Aorta (tissue), 5 donors: ENCODE data around the gene RNF224. TPM values are rescaled to one million over a fixed set of nuclear protein-coding genes. Genes with fewer than 3 reads are reported as not detected.
A peak's percentile ranks its signal among the peaks of the same experiment; 100 is the strongest.

Experiments used
- ATAC-seq: fragments of 200-7000 bp; cut with Tn5 transposase; one replicate; pipeline ENCODE4 v1.9.1; 2022; ENCODE audit warnings: moderate library complexity; ENCODE audit not compliant: low FRiP score
- DNase-seq, 2 donors: peaks; one replicate each; pipeline ENCODE4 v3.0.0-alpha.2; 2020
- H3K27ac ChIP-seq, 2 donors: one replicate each; pipeline ENCODE4 v1.5.1; 2013; ENCODE audit warnings: low read length in 2 of 2, mild to moderate bottlenecking in 2 of 2, moderate library complexity in 2 of 2, control low read depth in 1 of 2, inconsistent platforms in 1 of 2, low read depth in 1 of 2
- H3K27me3 ChIP-seq, 2 donors: one replicate each; pipeline ENCODE4 v1.6.1; 2013; ENCODE audit warnings: control low read depth in 1 of 2, low read length in 1 of 2, mild to moderate bottlenecking in 1 of 2, moderate library complexity in 1 of 2; ENCODE audit not compliant: insufficient read depth in 2 of 2, control insufficient read depth in 1 of 2
- H3K36me3 ChIP-seq, 2 donors: one replicate each; pipeline ENCODE4 v1.6.1; 2013; ENCODE audit warnings: control low read depth in 1 of 2, low read length in 1 of 2, mild to moderate bottlenecking in 1 of 2; ENCODE audit not compliant: insufficient read depth in 2 of 2, control insufficient read depth in 1 of 2
- H3K4me1 ChIP-seq, 2 donors: one replicate each; pipeline ENCODE4 v1.6.1; 2013; ENCODE audit warnings: low read length in 2 of 2, control low read depth in 1 of 2, mild to moderate bottlenecking in 1 of 2, moderate library complexity in 1 of 2; ENCODE audit not compliant: insufficient read depth in 2 of 2, control insufficient read depth in 1 of 2
- H3K4me3 ChIP-seq, 2 donors: one replicate each; pipeline ENCODE4 v1.5.1; 2013; ENCODE audit warnings: low read length in 2 of 2, control low read depth in 1 of 2, mild to moderate bottlenecking in 1 of 2
- H3K9me3 ChIP-seq: one replicate; pipeline ENCODE4 v1.6.1; 2013; ENCODE audit warnings: mild to moderate bottlenecking, low read length; ENCODE audit not compliant: control insufficient read depth
- WGBS, 2 donors: extraction: QIAGEN DNeasy Blood & Tissue Kit; methylation state at CpG; one replicate each; pipeline ENCODE4 v1.1.7; 2013; 5-methylcytosine and 5-hydroxymethylcytosine counted together
- intact Hi-C, 2 donors: fragments of 100-400 bp; cut with DNase I; formaldehyde crosslinking; loops; one replicate each; pipeline versions ENCODE4 v1.14.2 to v1.15.0; 2022
- polyA plus RNA-seq, 2 donors: library from polyadenylated mRNA; stranded (reverse); fragments of 200-250 nt; gene quantifications; one replicate each; pipeline ENCODE4 v1.2.3, GENCODE V29; 2013
- total RNA-seq, 2 donors: library from RNA; stranded (reverse); fragmentation: NEBNext Ultra II Directional; extraction: Animal tissue kit (Norgen Biotek cat#: 25700); gene quantifications; one replicate each; pipeline ENCODE4 v1.2.1, GENCODE V29; 2021
- donor health status: healthy with polysubstance abuse.
- donor health status: Bipolar disorder and iron deficiency.
- donor health status: DM: no; HTN: no; CAD: no.
- donor health status: DM: no; HTN: no; CAD: no.
- donor health status: DM: yes; HTN: yes; CAD: no.

RNF224 gene
- total and polyA plus RNA-seq, 4 donors = 0.08 to 0.25 TPM; not detected in 2

GRCh38 chr9:137205126-137206069 lies 21.9 kb upstream of the RNF224 start, which contains the start of the genes NDOR1 and TMEM203:
Gene NDOR1 (plus strand): TSS chr9:137205700. CDS start chr9:137205778, 78 bp downstream.
Gene TMEM203 (minus strand): TSS chr9:137205648. CDS start chr9:137205414, 234 bp downstream.
- ATAC-seq (peak; percentile 81), DNase-seq (peak; percentile 95 to 99)
- Histone ChIP-seq H3K9me3 (no peaks in the 10 kb centered on the region), H3K27me3 (no peaks in the 10 kb centered on the region), H3K36me3 (no peaks in the 10 kb centered on the region), H3K4me1 (peaks cover 0 to 1% of the 10 kb centered on the region in 2 donors), H3K27ac (peak within 1 kb of the TSS in 1 of 2 donors; percentile 35), H3K4me3 (peak within 1 kb of the TSS; percentile 62 to 69)
- intact Hi-C loops = no loop called here
- WGBS, 2 donors = 0% methylated on average over 74 to 98 of the region's 98 CpGs

DNA sequence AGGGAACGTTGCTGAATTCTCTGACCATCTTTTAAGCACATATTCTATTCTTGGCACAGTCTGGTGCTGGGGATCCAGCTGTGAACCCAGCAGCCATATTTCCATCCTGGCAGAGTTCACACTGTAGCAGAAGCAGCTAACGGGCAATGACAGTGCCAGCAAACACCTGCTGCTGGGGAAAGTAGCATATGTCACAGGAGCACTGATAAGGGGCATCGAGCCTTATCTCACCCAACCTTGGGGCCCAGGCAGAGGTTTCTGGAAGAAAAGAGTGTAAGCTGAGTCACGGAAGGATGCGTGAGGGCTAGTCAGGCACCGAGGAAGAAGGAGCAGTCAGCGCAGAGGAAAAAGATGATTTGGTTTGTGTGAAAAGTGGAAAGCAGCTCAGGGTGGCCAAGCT lies 20.7 kb upstream of the RNF224 start:
- Histone ChIP-seq H3K4me1 (no peaks in the 10 kb centered on the region), H3K4me3 (no peak overlapping the region), H3K27me3 (no peaks in the 10 kb centered on the region), H3K36me3 (no peaks in the 10 kb centered on the region), H3K27ac (no peak overlapping the region), H3K9me3 (no peaks in the 10 kb centered on the region)
- 75% methylated on average over 7 of the region's 7 CpGs for WGBS, 2 donors
- no peak for DNase-seq
- ATAC-seq = no peak
- intact Hi-C loops = no loop called here

GRCh38 chr9:137211532-137211931 lies 15.8 kb upstream of the RNF224 start:
- H3K27ac ChIP-seq = no peak overlapping the region
- 76 to 88% methylated on average over 13 of the region's 13 CpGs for WGBS, 2 donors
- ATAC-seq = no peak

GRCh38 chr9:137212520-137212919 lies 14.8 kb upstream of the RNF224 start:
- no peaks in the 10 kb centered on the region for H3K4me1 ChIP-seq
- H3K4me3 ChIP-seq = no peak overlapping the region
- no peaks in the 10 kb centered on the region for H3K9me3 ChIP-seq
- ATAC-seq (no peak), DNase-seq (no peak)
- H3K36me3 ChIP-seq = no peaks in the 10 kb centered on the region
- WGBS, 2 donors = 84 to 86% methylated on average over 19 to 21 of the region's 21 CpGs
- intact Hi-C loops = no loop called here
- no peak overlapping the region for H3K27ac ChIP-seq
- no peaks in the 10 kb centered on the region for H3K27me3 ChIP-seq

More at GRCh38 chr9:137211532-137211931, 15.8 kb upstream of the RNF224 start:
- intact Hi-C loops = no loop called here
- Histone ChIP-seq H3K4me3 (no peak overlapping the region), H3K36me3 (no peaks in the 10 kb centered on the region), H3K9me3 (no peaks in the 10 kb centered on the region), H3K4me1 (no peaks in the 10 kb centered on the region), H3K27me3 (no peaks in the 10 kb centered on the region)
- DNase-seq = no peak

- no peak overlapping the region for H3K27ac ChIP-seq
- no peaks in the 10 kb centered on the region for H3K4me1 ChIP-seq
- intact Hi-C loops = no loop called here
- H3K9me3 ChIP-seq = no peaks in the 10 kb centered on the region
- DNase-seq = no peak
- 89% methylated on average over 49 of the region's 49 CpGs for WGBS, 2 donors
- H3K4me3 ChIP-seq = no peak overlapping the region
- no peaks in the 10 kb centered on the region for H3K36me3 ChIP-seq
- ATAC-seq = no peak
- no peaks in the 10 kb centered on the region for H3K27me3 ChIP-seq
Observed at GRCh38 chr9:137213160-137214060, 13.9 kb upstream of the RNF224 start.

DNA sequence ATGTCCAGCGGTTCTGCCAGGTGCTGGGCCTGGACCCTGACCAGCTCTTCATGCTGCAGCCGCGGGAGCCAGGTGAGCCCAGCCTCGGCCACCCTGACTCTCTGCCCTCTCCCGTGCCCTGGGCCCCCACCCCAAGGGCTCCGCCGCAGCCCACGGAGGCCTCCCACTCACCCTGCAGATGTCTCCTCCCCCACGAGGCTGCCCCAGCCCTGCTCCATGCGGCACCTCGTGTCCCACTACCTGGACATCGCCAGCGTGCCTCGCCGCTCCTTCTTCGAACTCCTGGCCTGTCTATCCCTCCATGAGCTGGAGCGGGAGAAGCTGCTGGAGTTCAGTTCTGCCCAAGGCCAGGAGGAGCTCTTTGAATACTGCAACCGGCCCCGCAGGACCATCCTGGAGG lies 12.7 kb upstream of the RNF224 start:
- Histone ChIP-seq H3K27ac (no peak overlapping the region), H3K36me3 (no peaks in the 10 kb centered on the region), H3K4me3 (no peak overlapping the region), H3K27me3 (no peaks in the 10 kb centered on the region), H3K4me1 (no peaks in the 10 kb centered on the region), H3K9me3 (no peaks in the 10 kb centered on the region)
- no peak for DNase-seq
- 92 to 93% methylated on average over 19 of the region's 19 CpGs for WGBS, 2 donors
- intact Hi-C loops = no loop called here
- ATAC-seq = no peak

GRCh38 chr9:137215196-137215986 lies 11.9 kb upstream of the RNF224 start:
- WGBS, 2 donors = 91 to 94% methylated on average over 21 to 22 of the region's 22 CpGs
- Histone ChIP-seq H3K36me3 (no peaks in the 10 kb centered on the region), H3K27ac (no peak overlapping the region), H3K4me1 (no peaks in the 10 kb centered on the region), H3K27me3 (no peaks in the 10 kb centered on the region), H3K4me3 (no peak overlapping the region), H3K9me3 (no peaks in the 10 kb centered on the region)
- intact Hi-C loops = no loop called here
- ATAC-seq (no peak), DNase-seq (no peak)
